KOPT-K1 (cell line): Measurements from ENCODE around the gene DCAF8.

Source experiments
- H3K27ac ChIP-seq: fragments of 200-600 bp; sonication (generic); 2 replicates; pipeline ENCODE4 v1.5.1; 2016; ENCODE audit warnings: antibody characterized with exemption, mild to moderate bottlenecking, low read depth, low read length; ENCODE audit not compliant: poor library complexity, severe bottlenecking
- H3K36me3 ChIP-seq: fragments of 200-600 bp; sonication (generic); 2 replicates; pipeline ENCODE4 v1.5.1; 2017; ENCODE audit warnings: antibody characterized with exemption, mild to moderate bottlenecking, low read length, moderate library complexity; ENCODE audit not compliant: insufficient read depth
- H3K9me3 ChIP-seq: fragments of 200-600 bp; sonication (generic); 2 replicates; pipeline ENCODE4 v1.5.1; 2017; ENCODE audit warnings: antibody characterized with exemption, low read length, mild to moderate bottlenecking; ENCODE audit not compliant: insufficient read depth, poor library complexity, severe bottlenecking

The DCAF8 gene

GRCh38 chr1:160251011-160251410 lies 11.3 kb downstream of the DCAF8 start:
- Histone ChIP-seq H3K27ac (no peak overlapping the region), H3K36me3 (peaks cover 66% of the 10 kb centered on the region), H3K9me3 (no peaks in the 10 kb centered on the region)

- no peak overlapping the region for H3K27ac ChIP-seq
- H3K36me3 ChIP-seq, result peaks cover 63% of the 10 kb centered on the region
- H3K9me3 ChIP-seq, result no peaks in the 10 kb centered on the region
Observed at GRCh38 chr1:160247053-160247452, 15.3 kb downstream of the DCAF8 start.

DNA sequence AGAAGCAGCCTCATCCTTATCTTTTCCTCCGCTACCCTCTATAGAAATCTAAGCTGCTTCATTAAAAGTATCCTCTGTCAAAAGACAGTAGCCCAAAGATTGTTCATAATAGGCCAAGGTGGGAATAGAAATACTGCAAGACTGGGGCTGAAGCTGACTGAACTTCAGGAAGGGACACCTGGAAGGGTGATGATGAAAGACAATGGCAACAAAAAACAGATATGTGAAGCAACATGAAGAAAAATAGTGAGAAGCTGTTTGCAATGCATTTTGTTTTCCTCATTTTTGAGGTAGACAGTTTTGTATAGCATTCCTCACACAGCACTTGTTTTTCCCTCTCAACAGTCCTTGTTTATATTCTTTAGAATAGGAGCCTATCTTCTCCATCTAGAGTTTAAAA lies 16.9 kb downstream of the DCAF8 start:
- Histone ChIP-seq H3K9me3 (no peaks in the 10 kb centered on the region), H3K27ac (no peak overlapping the region), H3K36me3 (peaks cover 64% of the 10 kb centered on the region)

- Histone ChIP-seq H3K36me3 (peaks cover 65% of the 10 kb centered on the region), H3K27ac (no peak overlapping the region), H3K9me3 (no peaks in the 10 kb centered on the region)
Observed at GRCh38 chr1:160244209-160244608, 18.1 kb downstream of the DCAF8 start.

DNA sequence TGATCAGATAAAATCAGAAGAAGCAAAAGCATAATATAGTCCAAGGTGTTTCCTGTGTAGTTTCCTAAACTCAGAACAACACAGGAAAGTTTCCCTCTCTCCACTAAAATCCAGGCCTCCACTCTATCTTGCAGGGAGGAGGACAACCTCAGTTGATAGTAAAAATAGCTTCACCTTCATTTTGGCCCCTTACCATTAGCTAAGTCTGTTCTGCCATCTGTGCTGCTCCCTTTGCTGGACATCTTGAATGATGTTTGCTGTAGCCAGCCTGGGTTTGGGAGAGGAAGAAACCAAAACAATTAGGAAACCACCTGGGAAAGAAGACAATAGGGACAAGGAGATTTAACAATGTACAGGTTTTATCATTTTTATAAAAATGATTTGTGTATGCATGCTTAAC lies 18.6 kb downstream of the DCAF8 start:
- Histone ChIP-seq H3K27ac (no peak overlapping the region), H3K36me3 (peaks cover 69% of the 10 kb centered on the region), H3K9me3 (no peaks in the 10 kb centered on the region)

DNA sequence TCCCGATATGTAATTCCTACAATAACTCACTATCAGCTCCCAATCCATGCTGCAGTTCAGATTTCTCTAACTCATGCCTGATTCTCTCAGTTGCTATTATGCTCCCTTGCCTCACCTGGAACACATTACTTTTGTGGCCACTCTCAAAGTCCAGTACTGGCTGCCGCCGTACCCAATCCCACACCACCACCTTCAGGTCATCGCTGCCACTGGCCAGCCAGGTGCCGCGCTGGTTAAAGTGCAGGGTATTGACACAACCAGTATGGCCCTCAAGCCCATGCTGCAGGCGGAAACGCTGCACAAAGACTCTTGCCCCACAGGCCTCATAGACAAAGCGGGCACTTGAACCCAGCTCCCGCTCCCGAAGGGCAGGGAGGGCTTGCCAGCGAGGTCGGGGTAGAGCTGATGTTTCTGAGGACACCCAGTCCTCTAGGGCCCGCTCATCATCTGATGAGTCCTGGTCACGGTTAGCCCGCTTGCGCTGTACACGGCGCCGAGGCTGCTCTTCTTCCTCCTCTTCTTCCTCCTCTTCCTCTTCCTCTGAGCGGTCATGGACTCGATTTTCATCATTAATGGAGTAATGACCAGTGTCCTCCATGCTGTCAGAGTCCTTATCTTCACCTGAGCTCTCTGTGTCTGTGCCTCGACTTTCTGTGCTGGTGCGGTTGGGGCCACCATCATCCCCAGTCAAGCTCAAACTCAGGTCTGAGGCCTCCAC lies 22.6 kb downstream of the DCAF8 start:
- H3K36me3 ChIP-seq, result peaks cover 95% of the 10 kb centered on the region

GRCh38 chr1:160238408-160238807 lies 23.9 kb downstream of the DCAF8 start:
- Histone ChIP-seq H3K9me3 (no peaks in the 10 kb centered on the region), H3K36me3 (peaks cover 99% of the 10 kb centered on the region), H3K27ac (no peak overlapping the region)

More for the DNA sequence above, 22.6 kb downstream of the DCAF8 start:
- no peak overlapping the region for H3K27ac ChIP-seq
- no peaks in the 10 kb centered on the region for H3K9me3 ChIP-seq

DNA sequence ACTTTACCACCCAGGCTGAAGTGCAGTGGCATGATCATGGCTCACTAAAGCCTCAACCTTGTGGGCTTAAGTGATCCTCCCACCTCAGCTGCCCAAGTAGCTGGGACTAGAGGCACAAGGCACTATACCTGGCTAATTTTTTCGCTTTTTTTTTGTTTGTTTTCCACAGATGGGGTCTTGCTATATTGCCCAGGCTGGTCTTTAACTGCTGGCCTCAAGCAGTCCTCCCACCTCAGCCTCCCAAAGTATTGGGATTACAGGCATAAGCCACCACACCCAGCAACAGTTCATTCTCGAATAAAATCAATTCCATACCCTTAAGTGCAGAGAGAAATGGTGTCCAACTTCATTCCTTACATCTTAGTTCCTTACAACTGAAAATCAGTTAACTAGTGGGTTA lies 24.8 kb downstream of the DCAF8 start:
- Histone ChIP-seq H3K27ac (no peak overlapping the region), H3K36me3 (peaks cover 99% of the 10 kb centered on the region), H3K9me3 (no peaks in the 10 kb centered on the region)

DNA sequence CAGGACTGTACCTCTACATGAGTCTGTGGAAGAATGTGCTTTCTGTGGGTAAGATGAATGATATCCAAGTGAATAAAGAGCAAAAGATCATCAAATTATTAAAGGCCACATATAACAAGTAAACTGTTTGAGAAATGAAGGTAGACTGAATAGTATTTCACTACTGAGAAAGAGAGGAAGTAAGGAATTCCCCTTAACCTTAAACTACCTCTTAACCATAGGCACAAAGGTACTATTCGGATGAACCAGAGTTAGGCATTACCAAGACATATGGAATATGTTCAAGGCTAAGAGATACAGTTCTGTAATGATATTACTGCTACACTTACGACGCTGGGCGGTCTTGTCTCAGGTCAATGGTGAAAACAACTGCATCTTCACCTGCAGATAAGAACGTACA lies 25.5 kb downstream of the DCAF8 start:
- peaks cover 99% of the 10 kb centered on the region for H3K36me3 ChIP-seq

GRCh38 chr1:160232911-160233310 lies 29.4 kb downstream of the DCAF8 start:
- Histone ChIP-seq H3K36me3 (peaks cover 99% of the 10 kb centered on the region), H3K27ac (no peak overlapping the region), H3K9me3 (no peaks in the 10 kb centered on the region)

More for the DNA sequence above, 25.5 kb downstream of the DCAF8 start:
- Histone ChIP-seq H3K27ac (no peak overlapping the region), H3K9me3 (no peaks in the 10 kb centered on the region)

- H3K36me3 ChIP-seq, result peaks cover 99% of the 10 kb centered on the region
- no peak overlapping the region for H3K27ac ChIP-seq
- H3K9me3 ChIP-seq, result no peaks in the 10 kb centered on the region
Observed at GRCh38 chr1:160228431-160228830, 33.9 kb downstream of the DCAF8 start.

DNA sequence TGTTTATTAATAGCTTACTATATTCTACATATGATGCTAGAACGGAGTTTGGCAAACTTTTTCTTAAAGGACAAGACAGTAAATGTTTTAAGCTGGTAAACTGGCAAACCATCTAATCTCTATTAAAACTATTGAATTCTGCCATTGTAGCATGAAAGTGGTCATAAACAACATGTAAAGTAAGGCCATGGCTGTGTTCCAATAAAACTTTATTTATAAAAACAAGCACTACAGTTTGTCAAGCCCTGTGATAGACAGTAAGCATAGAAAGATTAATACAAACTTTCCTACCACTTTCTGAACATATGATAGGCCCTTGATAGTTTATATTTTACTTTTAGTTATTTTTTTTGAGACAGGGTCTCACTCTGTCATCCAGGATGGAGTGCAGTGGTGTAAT lies 34.8 kb downstream of the DCAF8 start:
- Histone ChIP-seq H3K27ac (no peak overlapping the region), H3K36me3 (peaks cover 99% of the 10 kb centered on the region), H3K9me3 (no peaks in the 10 kb centered on the region)

DNA sequence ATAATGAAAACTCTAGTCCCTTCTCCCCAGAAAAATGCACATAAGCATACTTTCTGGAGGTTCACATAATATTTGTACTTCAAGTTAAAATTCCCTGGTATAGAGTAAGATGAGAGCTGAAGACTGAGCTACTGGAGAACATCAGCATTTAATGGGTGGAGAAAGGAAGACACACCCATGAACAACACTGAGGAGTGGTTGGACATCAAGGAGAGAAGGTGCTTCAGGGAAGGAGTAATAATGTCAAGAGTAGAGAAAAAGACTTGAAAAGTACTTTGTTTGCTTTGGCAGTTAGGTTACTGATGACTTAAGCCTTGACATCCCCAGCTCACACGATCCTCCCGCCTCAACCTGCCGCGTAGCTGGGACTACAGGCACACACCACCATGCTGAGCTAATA lies 35.3 kb downstream of the DCAF8 start:
- no peak overlapping the region for H3K27ac ChIP-seq
- peaks cover 99% of the 10 kb centered on the region for H3K36me3 ChIP-seq
- no peaks in the 10 kb centered on the region for H3K9me3 ChIP-seq

- H3K36me3 ChIP-seq, result peaks cover 99% of the 10 kb centered on the region
- no peak overlapping the region for H3K27ac ChIP-seq
- H3K9me3 ChIP-seq, result no peaks in the 10 kb centered on the region
Observed at GRCh38 chr1:160226623-160227022, 35.7 kb downstream of the DCAF8 start.

- Histone ChIP-seq H3K9me3 (no peaks in the 10 kb centered on the region), H3K36me3 (peaks cover 99% of the 10 kb centered on the region), H3K27ac (no peak overlapping the region)
Observed at GRCh38 chr1:160225345-160225744, 37.0 kb downstream of the DCAF8 start.

DNA sequence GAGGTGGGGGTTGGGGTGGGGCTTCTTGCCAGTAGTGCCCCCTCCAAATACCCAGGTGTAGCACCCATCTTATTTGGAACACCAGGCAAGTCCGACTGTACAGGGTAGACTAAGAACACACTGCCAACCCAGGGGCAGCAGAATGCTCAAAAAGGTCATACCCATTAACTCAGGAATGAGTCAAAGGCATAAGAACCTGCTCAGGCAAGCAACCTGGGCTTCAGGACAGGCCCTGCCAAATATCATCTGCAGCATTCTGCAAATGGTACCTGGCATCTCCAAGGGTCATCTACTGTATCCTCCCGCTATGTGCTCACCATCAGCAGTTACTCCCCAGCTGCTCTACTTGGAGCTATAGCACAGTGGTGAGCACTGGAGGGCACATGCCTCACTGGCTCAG lies 37.7 kb downstream of the DCAF8 start:
- Histone ChIP-seq H3K27ac (no peak overlapping the region), H3K9me3 (no peaks in the 10 kb centered on the region), H3K36me3 (peaks cover 99% of the 10 kb centered on the region)
